ENCODE results near the gene TTLL8. TPM values are rescaled to one million over a fixed set of nuclear protein-coding genes. Genes with fewer than 3 reads are reported as not detected.

The TTLL8 gene
- total RNA-seq, 1 donor from 2014 or later: not detected

DNA sequence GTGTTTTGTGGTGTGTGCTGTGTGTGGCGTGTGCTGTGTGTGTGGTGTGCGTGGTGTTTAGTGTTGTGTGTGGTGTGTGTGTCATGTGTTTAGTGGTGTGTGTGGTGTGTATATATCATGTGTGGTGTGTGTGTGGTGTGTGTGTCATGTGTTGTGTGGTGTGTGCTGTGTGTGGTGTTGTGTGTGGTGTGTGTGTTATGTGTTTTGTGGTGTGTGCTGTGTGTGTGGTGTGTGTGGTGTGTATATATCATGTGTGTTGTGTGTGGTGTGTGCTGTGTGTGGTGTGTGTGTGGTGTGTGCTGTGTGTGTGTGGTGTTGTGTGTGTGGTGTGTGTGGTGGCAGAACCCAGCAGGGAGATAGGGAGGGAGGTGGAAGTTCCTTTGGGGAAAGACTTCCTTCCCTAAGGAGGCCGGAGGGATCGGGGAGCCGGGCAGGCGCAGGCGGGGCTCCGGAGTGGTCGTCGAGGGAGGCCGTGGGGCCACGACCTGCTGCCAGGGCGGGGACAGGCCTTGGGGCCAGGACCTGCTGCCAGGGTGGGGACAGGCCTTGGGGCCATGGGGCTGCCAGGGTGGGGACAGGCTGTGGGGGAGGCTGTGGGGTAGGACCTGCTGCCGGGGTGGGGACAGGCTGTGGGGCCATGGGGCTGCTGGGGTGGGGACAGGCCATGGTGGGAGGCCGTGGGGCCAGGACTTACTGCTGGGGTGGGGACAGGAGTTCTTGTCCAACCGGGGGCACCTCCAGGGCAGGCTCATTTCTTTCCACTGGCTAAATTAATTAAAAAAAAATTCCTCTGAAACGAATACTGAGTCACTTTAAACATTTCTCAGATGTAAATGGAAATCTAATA is 82.3 kb downstream of the TTLL8 start:
- DNase-seq: peak; percentile 36
- peak overlapping the region; percentile 73 for H3K27ac Mint-ChIP-seq (ENCODE audit: unreplicated experiment)
- H3K4me1 Mint-ChIP-seq (ENCODE audit: low read depth, unreplicated experiment): no peaks in the 10 kb centered on the region
- peaks cover 11% of the 10 kb centered on the region for H3K9me3 Mint-ChIP-seq (ENCODE audit: unreplicated experiment)
- peaks cover under 1% of the 10 kb centered on the region for H3K27me3 Mint-ChIP-seq (ENCODE audit: unreplicated experiment)
- peak overlapping the region; percentile 13 for H3K4me3 Mint-ChIP-seq (ENCODE audit: unreplicated experiment)
- peaks cover 13% of the 10 kb centered on the region for H3K36me3 Mint-ChIP-seq (ENCODE audit: unreplicated experiment)
- TF ChIP-seq, protein P1, sequence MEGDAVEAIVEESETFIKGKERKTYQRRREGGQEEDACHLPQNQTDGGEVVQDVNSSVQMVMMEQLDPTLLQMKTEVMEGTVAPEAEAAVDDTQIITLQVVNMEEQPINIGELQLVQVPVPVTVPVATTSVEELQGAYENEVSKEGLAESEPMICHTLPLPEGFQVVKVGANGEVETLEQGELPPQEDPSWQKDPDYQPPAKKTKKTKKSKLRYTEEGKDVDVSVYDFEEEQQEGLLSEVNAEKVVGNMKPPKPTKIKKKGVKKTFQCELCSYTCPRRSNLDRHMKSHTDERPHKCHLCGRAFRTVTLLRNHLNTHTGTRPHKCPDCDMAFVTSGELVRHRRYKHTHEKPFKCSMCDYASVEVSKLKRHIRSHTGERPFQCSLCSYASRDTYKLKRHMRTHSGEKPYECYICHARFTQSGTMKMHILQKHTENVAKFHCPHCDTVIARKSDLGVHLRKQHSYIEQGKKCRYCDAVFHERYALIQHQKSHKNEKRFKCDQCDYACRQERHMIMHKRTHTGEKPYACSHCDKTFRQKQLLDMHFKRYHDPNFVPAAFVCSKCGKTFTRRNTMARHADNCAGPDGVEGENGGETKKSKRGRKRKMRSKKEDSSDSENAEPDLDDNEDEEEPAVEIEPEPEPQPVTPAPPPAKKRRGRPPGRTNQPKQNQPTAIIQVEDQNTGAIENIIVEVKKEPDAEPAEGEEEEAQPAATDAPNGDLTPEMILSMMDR (IDR thresholded peaks at IDR 0.05; ENCODE audit: partially characterized antibody, unreplicated experiment): no peak

DNA sequence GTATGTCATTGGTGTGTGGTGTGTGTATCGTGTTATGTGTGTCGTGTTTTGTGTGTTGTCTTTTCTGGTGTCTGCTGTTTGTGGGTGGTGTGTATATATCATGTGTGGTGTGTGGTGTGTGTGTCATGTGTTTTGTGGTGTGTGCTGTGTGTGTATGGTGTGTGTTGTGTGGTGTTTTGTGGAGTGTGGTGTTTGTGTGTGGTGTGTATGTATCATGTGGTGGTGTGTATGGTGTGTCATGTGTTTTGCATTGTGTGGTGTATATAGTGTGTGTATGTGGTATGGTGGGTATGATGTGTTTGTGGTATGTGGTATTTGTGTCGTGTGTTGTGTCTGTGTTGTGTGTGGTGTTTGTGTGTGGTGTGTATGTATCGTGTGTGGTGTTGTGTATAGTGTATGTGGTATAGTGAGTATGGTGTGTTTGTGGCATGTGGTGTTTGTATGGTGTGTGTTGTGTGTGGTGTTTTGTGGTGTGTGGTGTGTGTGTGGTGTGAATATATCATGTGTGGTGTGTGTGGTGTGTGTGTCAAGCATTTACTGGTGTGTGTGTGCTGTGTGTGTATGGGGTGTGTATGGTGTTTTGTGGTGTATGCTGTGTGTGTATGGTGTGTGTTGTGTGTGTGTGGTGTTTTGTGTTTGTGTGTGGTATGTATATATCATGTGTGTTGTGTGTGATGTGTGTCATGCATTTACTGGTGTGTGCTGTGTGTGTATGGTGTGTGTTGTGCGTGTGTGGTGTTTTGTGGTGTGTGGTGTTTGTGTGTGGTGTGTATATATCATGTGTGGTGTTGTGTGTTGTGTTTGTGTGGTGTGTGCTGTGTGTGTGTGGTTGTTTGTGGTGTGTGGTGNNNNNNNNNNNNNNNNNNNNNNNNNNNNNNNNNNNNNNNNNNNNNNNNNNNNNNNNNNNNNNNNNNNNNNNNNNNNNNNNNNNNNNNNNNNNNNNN is 84.8 kb downstream of the TTLL8 start:
- Mint-ChIP-seq H3K36me3 (ENCODE audit: unreplicated experiment) (peaks cover 4% of the 10 kb centered on the region), H3K9me3 (ENCODE audit: unreplicated experiment) (peaks cover 5% of the 10 kb centered on the region), H3K4me3 (ENCODE audit: unreplicated experiment) (no peak overlapping the region), H3K27ac (ENCODE audit: unreplicated experiment) (no peak overlapping the region), H3K4me1 (ENCODE audit: low read depth, unreplicated experiment) (peaks cover 2% of the 10 kb centered on the region), H3K27me3 (ENCODE audit: unreplicated experiment) (peaks cover 6% of the 10 kb centered on the region)
- TF ChIP-seq, protein P1 (IDR thresholded peaks at IDR 0.05; ENCODE audit: partially characterized antibody, unreplicated experiment): no peak
- no peak for DNase-seq

DNA sequence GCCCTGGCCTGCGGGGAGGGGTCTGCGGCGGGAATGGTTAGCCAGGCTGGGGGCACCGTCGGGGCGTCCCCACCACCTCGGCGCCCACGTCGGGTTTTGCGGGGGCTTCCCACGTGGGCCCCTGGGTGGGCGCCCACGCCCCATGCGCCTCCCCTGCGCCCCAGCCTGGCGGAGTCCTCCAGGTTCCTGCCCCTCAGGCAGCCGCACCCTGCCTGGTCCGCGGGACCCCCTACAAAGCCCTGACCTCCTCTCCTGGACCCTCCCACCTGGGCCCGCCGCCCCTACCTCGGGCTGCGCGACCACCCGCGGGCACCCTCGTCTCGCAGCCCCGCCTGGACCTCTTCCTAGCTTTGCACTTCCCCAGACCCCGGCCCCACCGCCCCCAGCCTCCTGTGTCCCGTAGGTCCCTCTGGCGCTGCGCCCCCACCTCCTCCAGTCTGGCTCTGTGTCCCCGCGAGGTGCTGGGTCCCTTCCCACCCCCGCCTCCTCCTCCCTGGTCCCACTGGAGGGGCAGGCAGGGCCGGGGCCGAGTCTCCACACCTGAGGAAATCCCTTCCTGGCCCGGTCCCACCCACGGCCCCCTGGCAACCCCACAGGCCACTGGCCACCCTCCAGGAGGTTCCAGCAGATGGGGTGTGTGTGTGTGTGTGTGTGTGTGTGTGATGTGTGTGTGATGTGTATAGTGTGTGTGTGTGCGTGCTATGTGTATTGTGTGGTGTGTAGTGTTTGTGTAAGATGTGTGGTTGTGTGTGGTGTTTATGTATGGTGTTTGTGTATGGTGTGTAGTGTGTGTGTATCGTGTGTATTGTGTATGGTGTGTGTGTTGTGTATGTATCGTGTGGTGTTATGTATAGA is 85.7 kb downstream of the TTLL8 start:
- Mint-ChIP-seq H3K27ac (ENCODE audit: unreplicated experiment) (no peak overlapping the region), H3K9me3 (ENCODE audit: unreplicated experiment) (peaks cover 9% of the 10 kb centered on the region), H3K4me3 (ENCODE audit: unreplicated experiment) (no peak overlapping the region), H3K27me3 (ENCODE audit: unreplicated experiment) (peaks cover 12% of the 10 kb centered on the region), H3K4me1 (ENCODE audit: low read depth, unreplicated experiment) (peaks cover 6% of the 10 kb centered on the region), H3K36me3 (ENCODE audit: unreplicated experiment) (peaks cover 4% of the 10 kb centered on the region)
- peak; percentile 27 for DNase-seq
- TF ChIP-seq, protein P1 (IDR thresholded peaks at IDR 0.05; ENCODE audit: partially characterized antibody, unreplicated experiment): no peak

DNA sequence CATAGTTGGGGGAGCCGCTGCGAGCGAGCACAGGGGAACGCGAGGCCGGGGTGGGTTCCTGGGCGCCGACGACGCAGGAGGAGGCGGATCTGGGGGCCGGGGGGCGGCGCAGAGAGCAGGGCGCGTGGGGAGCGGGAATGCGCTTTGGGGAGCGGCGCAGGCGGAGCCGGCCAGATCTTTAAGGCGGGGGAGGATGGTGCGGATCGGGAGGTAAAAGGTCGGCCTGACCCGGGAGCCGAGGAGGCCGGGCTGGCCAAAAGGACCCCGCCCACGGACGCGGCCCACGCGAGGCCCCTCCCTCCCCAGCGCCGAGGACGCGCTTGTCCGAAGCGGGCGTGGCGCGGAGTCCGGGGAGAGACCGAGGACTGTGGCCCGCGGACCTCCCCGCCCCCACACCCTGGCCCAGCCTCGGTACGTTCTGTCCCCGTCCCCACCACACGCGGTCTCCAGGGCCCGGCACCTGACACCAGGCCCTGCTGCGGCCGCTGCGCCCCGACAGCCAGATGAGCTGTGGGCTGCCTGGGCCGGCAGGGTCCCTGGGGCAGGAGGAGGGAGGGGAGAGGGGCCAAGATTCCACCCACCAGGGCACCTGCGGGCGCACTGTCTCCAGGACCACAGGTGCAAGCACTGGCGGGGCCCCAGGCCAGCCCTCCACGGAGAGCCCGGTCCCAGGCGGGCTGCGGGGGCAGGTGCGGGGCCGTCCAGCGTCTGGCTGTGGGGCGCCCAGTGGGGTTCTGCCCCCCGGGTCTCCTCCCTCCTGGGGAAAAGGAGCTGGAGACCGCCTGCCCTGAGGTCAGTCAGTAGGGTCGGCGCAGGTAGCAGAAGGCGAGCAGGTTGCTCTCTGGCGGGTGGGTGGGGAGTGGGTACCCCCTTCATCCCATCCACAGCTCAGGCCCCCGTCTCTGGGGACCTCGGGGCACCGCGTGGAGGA is 86.6 kb downstream of the TTLL8 start:
- peaks cover 9% of the 10 kb centered on the region for H3K9me3 Mint-ChIP-seq (ENCODE audit: unreplicated experiment)
- TF ChIP-seq, protein P1 (IDR thresholded peaks at IDR 0.05; ENCODE audit: partially characterized antibody, unreplicated experiment): no peak
- peaks cover 12% of the 10 kb centered on the region for H3K27me3 Mint-ChIP-seq (ENCODE audit: unreplicated experiment)
- peak overlapping the region; percentile 61 for H3K4me3 Mint-ChIP-seq (ENCODE audit: unreplicated experiment)
- H3K4me1 Mint-ChIP-seq (ENCODE audit: low read depth, unreplicated experiment): peaks cover 8% of the 10 kb centered on the region
- peak; percentile 50 for DNase-seq
- H3K27ac Mint-ChIP-seq (ENCODE audit: unreplicated experiment): no peak overlapping the region
- H3K36me3 Mint-ChIP-seq (ENCODE audit: unreplicated experiment): peaks cover 4% of the 10 kb centered on the region

All from glutamatergic neuron (in vitro differentiated cells).